Ovary (tissue), 9 donors: ENCODE measurements around the gene YAF2. TPM values are rescaled to one million over a fixed set of nuclear protein-coding genes. Genes with fewer than 3 reads are reported as not detected.

Experiments used
- DNase-seq, 5 donors: peaks; one replicate each; pipeline ENCODE4 v3.0.0-alpha.2; 2019 to 2020
- H3K27ac ChIP-seq, 2 donors: fragments of 200-600 bp; one replicate each; pipeline versions ENCODE4 v1.5.1 to v1.8.0; 2019 to 2022
- H3K27me3 ChIP-seq: fragments of 200-600 bp; one replicate; pipeline ENCODE4 v1.8.0; 2022
- H3K36me3 ChIP-seq: fragments of 200-600 bp; sonication (generic); one replicate; pipeline ENCODE4 v1.5.1; 2019
- H3K4me1 ChIP-seq: one replicate; pipeline ENCODE4 v1.8.1; 2013; ENCODE audit warnings: mild to moderate bottlenecking, moderate library complexity; ENCODE audit not compliant: insufficient read depth
- H3K4me3 ChIP-seq: fragments of 200-600 bp; sonication (generic); one replicate; pipeline ENCODE4 v1.5.1; 2017
- H3K9me3 ChIP-seq, 2 donors: fragments of 200-600 bp in 1 of 2; sonication (generic) in 1 of 2; one replicate each; pipeline versions ENCODE4 v1.5.1 to v1.8.1; 2013 to 2019; ENCODE audit warnings: mild to moderate bottlenecking in 1 of 2, moderate library complexity in 1 of 2
- CTCF ChIP-seq, 3 donors: fragments of 450-650 bp in 2 of 3; fragments of 200-600 bp in 1 of 3; IDR thresholded peaks; one replicate each; pipeline versions ENCODE4 v1.5.1 to v1.8.0; 2016 to 2022; ENCODE audit warnings: antibody characterized with exemption in 3 of 3, mild to moderate bottlenecking in 1 of 3
- EP300 ChIP-seq: sonication (generic); formaldehyde crosslinking; IDR thresholded peaks from one replicate; pipeline ENCODE4 v1.6.1; 2017; ENCODE audit warnings: antibody characterized with exemption
- POLR2A ChIP-seq: fragments of 450-650 bp; IDR thresholded peaks from one replicate; pipeline ENCODE4 v1.6.1; 2017; ENCODE audit warnings: antibody characterized with exemption, mild to moderate bottlenecking, moderate library complexity
- WGBS, 3 donors: extraction: QIAGEN DNeasy Blood & Tissue Kit in 1 of 3; methylation state at CpG; one replicate each; pipeline versions ENCODE4 v1.1.5 to v1.1.7; 2013 to 2017; 5-methylcytosine and 5-hydroxymethylcytosine counted together
- intact Hi-C, 4 donors: fragments of 100-400 bp; cut with DNase I; formaldehyde crosslinking; loops; one replicate each; pipeline versions ENCODE4 v1.11.0 to v1.15.1; 2022 to 2023
- polyA plus RNA-seq, 2 donors: library from polyadenylated mRNA; stranded (reverse); fragments of 200-250 nt in 1 of 2; fragments of 350-450 nt in 1 of 2; fragmentation: Illumina TruSeq in 1 of 2; extraction: RNeasy Lipid Tissue Mini Kit (QIAGEN cat#74804) in 1 of 2; gene quantifications; one replicate each; pipeline ENCODE4 v1.2.3, GENCODE V29; 2013 to 2014
- total RNA-seq, 7 donors: library from RNA; depleted of rRNA in 2 of 7; stranded (reverse); fragments of >200 nt in 2 of 7; fragmentation: NEBNext Ultra II Directional in 3 of 7; extraction: Animal tissue kit (Norgen Biotek cat#: 25700) in 3 of 7; gene quantifications; one replicate each; pipeline versions ENCODE4 v1.1.0 to v1.2.4, GENCODE V29; 2016 to 2023
- donor health status: DM: no; HTN: no; CAD: no; lungs with moderate emphysema.
- donor health status: DM: no; HTN: no; CAD: no.
- donor health status: Bipolar disorder and iron deficiency.
- donor health status: DM: yes; HTN: yes; CAD: no.
- donor health status: DM: no; HTN: no; CAD: no.
- donor health status: DM: yes; HTN: yes; CAD: no.

Gene YAF2
- total and polyA plus RNA-seq, 9 donors, result 14.3 to 47.7 (median 35.1) TPM

- TF ChIP-seq POLR2A, result no peak
- no peak for TF ChIP-seq CTCF (IDR thresholded peaks at IDR 0.05)
- no peak for TF ChIP-seq EP300
- intact Hi-C loops, result no loop called here
- Histone ChIP-seq H3K36me3 (no peaks in the 10 kb centered on the region), H3K27me3 (no peaks in the 10 kb centered on the region), H3K27ac (no peak overlapping the region), H3K4me3 (no peak overlapping the region), H3K4me1 (peaks cover 7% of the 10 kb centered on the region), H3K9me3 (no peaks in the 10 kb centered on the region)
- WGBS, 3 donors, result 86 to 92% (median 88%) methylated on average over 2 of the region's 2 CpGs
- DNase-seq, result no peak
These were observed 25.0 kb downstream of the YAF2 start for GRCh38 chr12:42213023-42213422.

- DNase-seq, result no peak
- TF ChIP-seq CTCF (IDR thresholded peaks at IDR 0.05) (no peak), EP300 (no peak), POLR2A (no peak)
- WGBS, 3 donors, result 94 to 96% (median 95%) methylated on average over 2 of the region's 2 CpGs
- H3K27me3 ChIP-seq, result no peaks in the 10 kb centered on the region
- H3K9me3 ChIP-seq, result no peaks in the 10 kb centered on the region
- H3K4me3 ChIP-seq, result no peak overlapping the region
- no peaks in the 10 kb centered on the region for H3K36me3 ChIP-seq
- intact Hi-C loops, result no loop called here
- H3K4me1 ChIP-seq, result no peaks in the 10 kb centered on the region
- H3K27ac ChIP-seq, result no peak overlapping the region
These were observed 29.5 kb downstream of the YAF2 start for GRCh38 chr12:42208574-42208973.

GRCh38 chr12:42204819-42205218 is 33.2 kb downstream of the YAF2 start:
- Histone ChIP-seq H3K4me1 (no peaks in the 10 kb centered on the region), H3K4me3 (no peak overlapping the region), H3K36me3 (no peaks in the 10 kb centered on the region), H3K9me3 (no peaks in the 10 kb centered on the region), H3K27me3 (no peaks in the 10 kb centered on the region), H3K27ac (no peak overlapping the region)
- no peak for DNase-seq
- 92 to 97% (median 94%) methylated on average over 1 of the region's 1 CpG for WGBS, 3 donors
- intact Hi-C loops, result no loop called here
- no peak for TF ChIP-seq EP300
- TF ChIP-seq POLR2A, result no peak
- no peak for TF ChIP-seq CTCF (IDR thresholded peaks at IDR 0.05)

- Histone ChIP-seq H3K4me3 (no peak overlapping the region), H3K9me3 (no peaks in the 10 kb centered on the region), H3K36me3 (no peaks in the 10 kb centered on the region), H3K27ac (no peak overlapping the region), H3K27me3 (no peaks in the 10 kb centered on the region), H3K4me1 (no peaks in the 10 kb centered on the region)
- TF ChIP-seq CTCF (IDR thresholded peaks at IDR 0.05) (no peak), POLR2A (no peak), EP300 (no peak)
- WGBS, 3 donors, result 93 to 100% (median 99%) methylated on average over 1 of the region's 1 CpG
- DNase-seq, result no peak
- intact Hi-C loops, result no loop called here
These were observed 33.7 kb downstream of the YAF2 start for GRCh38 chr12:42204362-42204761.

- 83 to 93% (median 89%) methylated on average over 2 of the region's 2 CpGs for WGBS, 3 donors
- Histone ChIP-seq H3K4me3 (no peak overlapping the region), H3K4me1 (no peaks in the 10 kb centered on the region), H3K9me3 (no peaks in the 10 kb centered on the region), H3K27me3 (no peaks in the 10 kb centered on the region), H3K27ac (no peak overlapping the region), H3K36me3 (no peaks in the 10 kb centered on the region)
- no peak for DNase-seq
- TF ChIP-seq CTCF (IDR thresholded peaks at IDR 0.05) (no peak), EP300 (no peak), POLR2A (no peak)
- intact Hi-C loops, result no loop called here
These were observed 37.0 kb downstream of the YAF2 start for GRCh38 chr12:42201063-42201462.
